Adrenal gland (tissue), 12 donors: ENCODE results near the gene RNF222. TPM values are rescaled to one million over a fixed set of nuclear protein-coding genes. Genes with fewer than 3 reads are reported as not detected.

ENCODE experiments used
- DNase-seq, 7 donors: peaks; one replicate each; pipeline ENCODE4 v3.0.0-alpha.2; 2019 to 2020
- H3K27ac ChIP-seq, 5 donors: fragments of 200-600 bp; sonication (generic) in 4 of 5; 1 replicate in 3 of 5; 2 replicates in 2 of 5; pipeline versions ENCODE4 v1.5.1 to v1.8.0; 2016 to 2020; ENCODE audit warnings: mild to moderate bottlenecking in 1 of 5
- H3K27me3 ChIP-seq: fragments of 200-600 bp; 2 replicates; pipeline ENCODE4 v1.8.0; 2021
- H3K36me3 ChIP-seq, 2 donors: fragments of 200-600 bp; replicated peaks in 1 of 2; 1 replicate in 1 of 2; 2 replicates in 1 of 2; pipeline versions ENCODE4 v1.5.1 to v1.8.0; 2018 to 2022
- H3K4me1 ChIP-seq, 2 donors: fragments of 200-600 bp; replicated peaks in 1 of 2; 1 replicate in 1 of 2; 2 replicates in 1 of 2; pipeline versions ENCODE4 v1.5.1 to v1.8.0; 2018 to 2021
- H3K4me3 ChIP-seq, 4 donors: fragments of 200-600 bp; sonication (generic) in 3 of 4; one replicate each; pipeline ENCODE4 v1.5.1; 2016 to 2018
- H3K9me3 ChIP-seq, 3 donors: fragments of 200-600 bp; sonication (generic) in 1 of 3; replicated peaks in 1 of 3; 1 replicate in 2 of 3; 2 replicates in 1 of 3; pipeline versions ENCODE4 v1.5.1 to v1.8.0; 2016 to 2021
- CTCF ChIP-seq, 6 experiments: fragments of 450-650 bp in 4 of 6; fragments of 200-600 bp in 2 of 6; sonication (generic) in 1 of 6; IDR thresholded peaks; 1 replicate in 5 of 6; 2 replicates in 1 of 6; pipeline versions ENCODE4 v1.5.1 to v1.8.0; 2016 to 2021; ENCODE audit warnings: antibody characterized with exemption in 6 of 6, mild to moderate bottlenecking in 2 of 6, moderate library complexity in 1 of 6
- POLR2A ChIP-seq, 2 donors: fragments of 450-650 bp; IDR thresholded peaks; one replicate each; pipeline ENCODE4 v1.6.1; 2017; ENCODE audit warnings: antibody characterized with exemption in 2 of 2, mild to moderate bottlenecking in 2 of 2, moderate library complexity in 1 of 2
- WGBS, 4 donors: extraction: QIAGEN DNeasy Blood & Tissue Kit in 2 of 4; methylation state at CpG; one replicate each; pipeline versions ENCODE4 v1.1.5 to v1.1.7; 2013 to 2017; 5-methylcytosine and 5-hydroxymethylcytosine counted together
- intact Hi-C, 2 donors: fragments of 100-400 bp; cut with DNase I; formaldehyde crosslinking; loops; one replicate each; pipeline versions ENCODE4 v1.14.1 to v1.15.0; 2022 to 2023
- polyA plus RNA-seq, 3 donors: library from polyadenylated mRNA; stranded (reverse); fragments of 200-250 nt in 2 of 3; fragments of 350-450 nt in 1 of 3; fragmentation: Illumina TruSeq in 1 of 3; extraction: RNeasy Lipid Tissue Mini Kit (QIAGEN cat#74804) in 1 of 3; gene quantifications; one replicate each; pipeline ENCODE4 v1.2.3, GENCODE V29; 2013 to 2014
- total RNA-seq, 9 donors: library from RNA; depleted of rRNA in 4 of 9; stranded (reverse); fragments of >200 nt in 4 of 9; fragments of 120-200 nt in 1 of 9; fragmentation: NEBNext Ultra II Directional in 1 of 9; extraction: Animal tissue kit (Norgen Biotek cat#: 25700) in 1 of 9; gene quantifications; one replicate each; pipeline versions ENCODE4 v1.1.0 to v1.2.4, GENCODE V29; 2013 to 2023
- donor health status: healthy with polysubstance abuse.
- donor health status: Bipolar disorder and iron deficiency.
- donor health status: DM: yes; HTN: yes; CAD: no.
- donor health status: DM: no; HTN: no; CAD: no.
- donor health status: DM: no; HTN: no; CAD: no.
- donor health status: DM: yes; HTN: yes; CAD: no.

The RNF222 gene
- total and polyA plus RNA-seq, 12 donors = not detected

GRCh38 chr17:8419305-8419704, 21.7 kb upstream of the RNF222 start:
- intact Hi-C loops = no loop called here
- DNase-seq = no peak
- Histone ChIP-seq H3K9me3 (no peaks in the 10 kb centered on the region), H3K36me3 (no peaks in the 10 kb centered on the region), H3K27me3 (no peaks in the 10 kb centered on the region), H3K27ac (peak overlapping the region in 1 of 5 donors; percentile 71), H3K4me3 (no peak overlapping the region), H3K4me1 (peaks cover 7 to 16% of the 10 kb centered on the region in 2 donors)
- WGBS, 4 donors = 25 to 53% (median 35%) methylated on average over 1 of the region's 1 CpG
- TF ChIP-seq POLR2A (IDR thresholded peaks at IDR 0.05) (no peak), CTCF (IDR thresholded peaks at IDR 0.05) (no peak)

- DNase-seq = no peak
- H3K9me3 ChIP-seq = no peaks in the 10 kb centered on the region
- H3K36me3 ChIP-seq = no peaks in the 10 kb centered on the region
- WGBS, 4 donors = 60 to 76% (median 67%) methylated on average over 1 of the region's 1 CpG
- intact Hi-C loops = no loop called here
- no peak overlapping the region for H3K4me3 ChIP-seq
- no peak overlapping the region for H3K27ac ChIP-seq
- TF ChIP-seq POLR2A (IDR thresholded peaks at IDR 0.05) = no peak
- TF ChIP-seq CTCF (IDR thresholded peaks at IDR 0.05) = no peak
- H3K27me3 ChIP-seq = no peaks in the 10 kb centered on the region
- peaks cover 7 to 16% of the 10 kb centered on the region in 2 donors for H3K4me1 ChIP-seq
Measured at GRCh38 chr17:8418471-8418870, 20.8 kb upstream of the RNF222 start.

- 81 to 89% (median 86%) methylated on average over 4 of the region's 4 CpGs for WGBS, 4 donors
- H3K9me3 ChIP-seq = no peaks in the 10 kb centered on the region
- intact Hi-C loops = no loop called here
Measured at GRCh38 chr17:8417806-8418205, 20.2 kb upstream of the RNF222 start.

GRCh38 chr17:8413938-8414337, 16.3 kb upstream of the RNF222 start:
- DNase-seq = no peak
- no peaks in the 10 kb centered on the region for H3K4me1 ChIP-seq
- no peak overlapping the region for H3K27ac ChIP-seq
- H3K9me3 ChIP-seq = no peaks in the 10 kb centered on the region
- no peak for TF ChIP-seq POLR2A (IDR thresholded peaks at IDR 0.05)
- no peak for TF ChIP-seq CTCF (IDR thresholded peaks at IDR 0.05)
- intact Hi-C loops = loop anchor here in 1 of 2 donors (5.0 kb wide), 1 partner anchor 328 kb away; the partner anchor contains the start of gene CCDC42
- H3K36me3 ChIP-seq = no peaks in the 10 kb centered on the region
- no peak overlapping the region for H3K4me3 ChIP-seq
- no peaks in the 10 kb centered on the region for H3K27me3 ChIP-seq

More at GRCh38 chr17:8417806-8418205, 20.2 kb upstream of the RNF222 start:
- TF ChIP-seq POLR2A (IDR thresholded peaks at IDR 0.05) (no peak), CTCF (IDR thresholded peaks at IDR 0.05) (no peak)
- Histone ChIP-seq H3K36me3 (no peaks in the 10 kb centered on the region), H3K27me3 (no peaks in the 10 kb centered on the region), H3K4me1 (peaks cover 7 to 16% of the 10 kb centered on the region in 2 donors), H3K4me3 (no peak overlapping the region), H3K27ac (no peak overlapping the region)
- DNase-seq = no peak
